ENCODE data around the gene SRSF8. TPM values are rescaled to one million over a fixed set of nuclear protein-coding genes. Genes with fewer than 3 reads are reported as not detected.
"Not testable (repeated sequence)": the region's sequence is repeated elsewhere in the genome, so short reads cannot be mapped to it uniquely, and the experiment has no call there.

The SRSF8 gene
- total RNA-seq (2021; ENCODE audit: unreplicated experiment) (40.6 TPM), Bru-seq, nascent RNA (percentile 85 among the genes with signal in this experiment), BruChase-seq, experiment 1, labeled RNA remaining after a 2-hour chase (percentile 96 among the genes with signal in this experiment), BruChase-seq, experiment 2, labeled RNA remaining after a 6-hour chase (percentile 97 among the genes with signal in this experiment)
- polyA plus RNA-seq (2012; ENCODE audit: insufficient read length), result 29.1 TPM
- long read RNA-seq, full-length matches to known transcripts, result 84 of 87 reads
- long read RNA-seq, partial matches to known transcripts, result 0 of 87 reads
- long read RNA-seq, other reads (novel, unspliced or antisense), result 3 of 87 reads

GRCh38 chr11:95066716-95067038, at the start of gene SRSF8:
SRSF8 (plus strand) TSS chr11:95066919; CDS start chr11:95067227, 308 bp downstream.
- no peak for DNase-seq (ENCODE audit: low read depth, low spot score)
- Histone ChIP-seq H3K27ac (ENCODE audit: low read length) (peak within 1 kb of the TSS; percentile 94), H3K36me3 (ENCODE audit: control insufficient read depth, insufficient read depth, low read length) (peaks cover 2% of the 10 kb centered on the region; the same call in 1 of the 2 replicates), H3K4me1 (ENCODE audit: control insufficient read depth, insufficient read depth, low read length) (peaks cover 8% of the 10 kb centered on the region; the same call in 1 of the 2 replicates), H3K27me3 (ENCODE audit: control insufficient read depth, insufficient read depth, low read length) (peaks cover 6% of the 10 kb centered on the region; the same call in 1 of the 2 replicates), H3K4me3 (ENCODE audit: low read depth in 2 of 2, low read length in 2 of 2) (peak within 1 kb of the TSS; percentile 83 to 90), H3K9me3 (ENCODE audit: control insufficient read depth, insufficient read depth, low read depth, low read length) (no peaks in the 10 kb centered on the region)
- BruUV-seq (replicated peaks), result no TSS peak
- peak; percentile 67 for ATAC-seq
- TF ChIP-seq SIN3A (IDR thresholded peaks at IDR 0.05; ENCODE audit: borderline replicate concordance, insufficient read depth, low read depth, low read length) (no peak), CTCF (IDR thresholded peaks at IDR 0.05) (no peak), TCF7L2 (IDR thresholded peaks at IDR 0.05; ENCODE audit: low read depth, low read length) (no peak), POLR2AphosphoS5 (IDR thresholded peaks at IDR 0.05; ENCODE audit: low read depth, low read length) (no peak), REST (IDR thresholded peaks at IDR 0.05; ENCODE audit: insufficient read depth in 1 of 2, low read depth in 2 of 2, low read length in 1 of 2) (no peak)
- intact Hi-C loops (cut with micrococcal nuclease; ENCODE audit: unreplicated experiment), result loop anchor here (5.0 to 10.0 kb wide), 3 partner anchors 94 to 698 kb away; partner anchors contain the start of genes CWC15, KDM4D and SESN3
- POLR2A ChIA-PET, result interaction anchor here (0.6 to 0.7 kb wide), 4 partner anchors 24 to 1274 kb away, joined by 3 to 15 read pairs (median 3); no protein-coding TSS in a partner anchor
- CTCF ChIA-PET, result interaction anchor here (0.6 to 0.9 kb wide), 6 partner anchors 93 to 1361 kb away, joined by 3 to 6 read pairs (median 5); partner anchors contain the start of genes CCDC82, CWC15, JRKL and KDM4D
- in situ Hi-C loops (cut with HindIII; ENCODE audit: low pct_unique_long_range_greater_than_20kb, low sequenced_read_pairs), result no loop called here

- DNase-seq (ENCODE audit: low read depth, low spot score); ATAC-seq; BruUV-seq (replicated peaks); in situ Hi-C loops (cut with HindIII; ENCODE audit: low pct_unique_long_range_greater_than_20kb, low sequenced_read_pairs); H3K27ac ChIP-seq (ENCODE audit: low read length); H3K36me3 ChIP-seq (ENCODE audit: control insufficient read depth, insufficient read depth, low read length); H3K4me3 ChIP-seq (ENCODE audit: low read depth in 2 of 2, low read length in 2 of 2); H3K27me3 ChIP-seq (ENCODE audit: control insufficient read depth, insufficient read depth, low read length); intact Hi-C loops (cut with micrococcal nuclease; ENCODE audit: unreplicated experiment); CTCF ChIA-PET; H3K4me1 ChIP-seq (ENCODE audit: control insufficient read depth, insufficient read depth, low read length); POLR2A ChIA-PET; H3K9me3 ChIP-seq (ENCODE audit: control insufficient read depth, insufficient read depth, low read depth, low read length): not testable (repeated sequence)
Observed at GRCh38 chr11:95021468-95021867, 45.3 kb upstream of the SRSF8 start.

- no TSS peak for BruUV-seq (replicated peaks)
- no peak for ATAC-seq
- no peak for DNase-seq (ENCODE audit: low read depth, low spot score)
Observed at GRCh38 chr11:95024958-95025357, 41.8 kb upstream of the SRSF8 start, which contains the start of gene KDM4E. KDM4E (plus strand) TSS chr11:95025258; CDS start chr11:95025558, 300 bp downstream.

More at GRCh38 chr11:95024958-95025357, 41.8 kb upstream of the SRSF8 start, which contains the start of gene KDM4E:
- CTCF ChIA-PET, result no interaction called here
- H3K9me3 ChIP-seq (ENCODE audit: control insufficient read depth, insufficient read depth, low read depth, low read length), result no peaks in the 10 kb centered on the region
- no peak within 1 kb of the TSS for H3K27ac ChIP-seq (ENCODE audit: low read length)
- no peaks in the 10 kb centered on the region for H3K4me1 ChIP-seq (ENCODE audit: control insufficient read depth, insufficient read depth, low read length)
- no peaks in the 10 kb centered on the region for H3K27me3 ChIP-seq (ENCODE audit: control insufficient read depth, insufficient read depth, low read length)
- no peaks in the 10 kb centered on the region for H3K36me3 ChIP-seq (ENCODE audit: control insufficient read depth, insufficient read depth, low read length)
- no peak within 1 kb of the TSS for H3K4me3 ChIP-seq (ENCODE audit: low read depth in 2 of 2, low read length in 2 of 2)
- intact Hi-C loops (cut with micrococcal nuclease; ENCODE audit: unreplicated experiment), result no loop called here
- TF ChIP-seq TCF7L2 (IDR thresholded peaks at IDR 0.05; ENCODE audit: low read depth, low read length), result no peak
- TF ChIP-seq SIN3A (IDR thresholded peaks at IDR 0.05; ENCODE audit: borderline replicate concordance, insufficient read depth, low read depth, low read length), result no peak
- TF ChIP-seq REST (IDR thresholded peaks at IDR 0.05; ENCODE audit: insufficient read depth in 1 of 2, low read depth in 2 of 2, low read length in 1 of 2), result no peak
- POLR2A ChIA-PET, result no interaction called here
- in situ Hi-C loops (cut with HindIII; ENCODE audit: low pct_unique_long_range_greater_than_20kb, low sequenced_read_pairs), result no loop called here
